Hepatocyte (in vitro differentiated cells): ENCODE measurements around the gene SBK2. TPM values are rescaled to one million over a fixed set of nuclear protein-coding genes. Genes with fewer than 3 reads are reported as not detected.

Experiments used
- DNase-seq: peaks from one replicate; pipeline ENCODE4 v3.0.0-alpha.2; 2016; ENCODE audit warnings: low spot score
- H2AFZ ChIP-seq: fragments of 200-600 bp; sonication (generic); 2 replicates; pipeline ENCODE4 v1.6.0; 2016; ENCODE audit warnings: antibody characterized with exemption, mild to moderate bottlenecking
- H3K27ac ChIP-seq: fragments of 200-600 bp; sonication (generic); 2 replicates; pipeline ENCODE4 v1.5.1; 2016; ENCODE audit warnings: mild to moderate bottlenecking
- H3K27me3 ChIP-seq: fragments of 200-600 bp; sonication (generic); 2 replicates; pipeline ENCODE4 v1.6.1; 2016
- H3K36me3 ChIP-seq: fragments of 200-600 bp; sonication (generic); replicated peaks from 2 replicates; pipeline ENCODE4 v1.5.1; 2016; ENCODE audit warnings: low read depth; ENCODE audit not compliant: insufficient read depth
- H3K4me1 ChIP-seq: fragments of 200-600 bp; sonication (generic); 2 replicates; pipeline ENCODE4 v1.5.1; 2016; ENCODE audit warnings: mild to moderate bottlenecking, moderate library complexity; ENCODE audit not compliant: insufficient read depth
- H3K4me2 ChIP-seq: fragments of 200-600 bp; sonication (generic); 2 replicates; pipeline ENCODE4 v1.6.0; 2016
- H3K4me3 ChIP-seq: fragments of 200-600 bp; sonication (generic); 2 replicates; pipeline ENCODE4 v1.5.1; 2016; ENCODE audit warnings: mild to moderate bottlenecking
- H3K79me2 ChIP-seq: fragments of 200-600 bp; sonication (generic); 2 replicates; pipeline ENCODE4 v1.6.0; 2017; ENCODE audit warnings: mild to moderate bottlenecking
- H3K9me2 ChIP-seq: fragments of 200-600 bp; sonication (generic); replicated peaks from 2 replicates; pipeline ENCODE4 v1.6.0; 2017; ENCODE audit warnings: mild to moderate bottlenecking; ENCODE audit not compliant: insufficient read depth
- H3K9me3 ChIP-seq: fragments of 200-600 bp; sonication (generic); 2 replicates; pipeline ENCODE4 v1.5.1; 2016; ENCODE audit warnings: low read depth, mild to moderate bottlenecking
- H4K20me1 ChIP-seq: fragments of 200-600 bp; sonication (generic); 2 replicates; pipeline ENCODE4 v1.6.0; 2016; ENCODE audit warnings: mild to moderate bottlenecking; ENCODE audit not compliant: insufficient read depth, poor library complexity, severe bottlenecking
- CTCF ChIP-seq: fragments of 200-600 bp; sonication (generic); IDR thresholded peaks from 2 replicates; pipeline ENCODE4 v1.5.1; 2016; ENCODE audit warnings: antibody characterized with exemption, mild to moderate bottlenecking; ENCODE audit not compliant: poor library complexity
- EZH2 ChIP-seq: fragments of 200-600 bp; sonication (generic); IDR thresholded peaks from 2 replicates; pipeline ENCODE4 v1.6.1; 2016; ENCODE audit warnings: antibody characterized with exemption, mild to moderate bottlenecking, borderline replicate concordance
- EZH2phosphoT487 ChIP-seq: fragments of 200-600 bp; sonication (generic); IDR thresholded peaks from one replicate; pipeline ENCODE4 v1.6.1; 2018; ENCODE audit warnings: antibody characterized with exemption, mild to moderate bottlenecking, low read depth, moderate library complexity; ENCODE audit not compliant: unreplicated experiment, severe bottlenecking
- WGBS: methylation state at CpG from one replicate; pipeline ENCODE4 v1.1.6; 2016; ENCODE audit warnings: low lambda C conversion rate; ENCODE audit errors: missing lambda C conversion rate; 5-methylcytosine and 5-hydroxymethylcytosine counted together
- polyA plus RNA-seq: library from polyadenylated mRNA; unstranded; fragments of >200 nt; fragmentation: Nextera tagmentation; extraction: Ambion mirVana; gene quantifications from 2 replicates; pipeline ENCODE4 v1.2.1, GENCODE V29; 2016
- total RNA-seq: library from RNA; depleted of rRNA; stranded (reverse); fragments of >200 nt; gene quantifications from 2 replicates; pipeline ENCODE4 v1.2.3, GENCODE V29; 2014

The SBK2 gene
- total and polyA plus RNA-seq, 2 experiments from 2014 or later, result 0.30 to 0.51 TPM

GRCh38 chr19:55529636-55530234 lies 7.2 kb downstream of the SBK2 start:
- Histone ChIP-seq H4K20me1 (no peaks in the 10 kb centered on the region), H3K27ac (no peak overlapping the region), H3K9me3 (no peaks in the 10 kb centered on the region), H3K27me3 (peaks cover 4% of the 10 kb centered on the region), H3K36me3 (no peaks in the 10 kb centered on the region), H3K79me2 (no peaks in the 10 kb centered on the region), H3K4me3 (no peak overlapping the region), H3K9me2 (no peaks in the 10 kb centered on the region), H2AFZ (no peak overlapping the region), H3K4me1 (peaks cover 9% of the 10 kb centered on the region), H3K4me2 (no peak overlapping the region)
- WGBS, result 99% methylated on average over 19 of the region's 56 CpGs
- TF ChIP-seq EZH2, result no peak
- no peak for TF ChIP-seq CTCF
- no peak for TF ChIP-seq EZH2phosphoT487
- DNase-seq, result no peak

GRCh38 chr19:55528030-55528803 lies 8.7 kb downstream of the SBK2 start:
- Histone ChIP-seq H3K79me2 (no peaks in the 10 kb centered on the region), H3K4me3 (no peak overlapping the region), H4K20me1 (no peaks in the 10 kb centered on the region), H2AFZ (no peak overlapping the region), H3K36me3 (no peaks in the 10 kb centered on the region), H3K4me2 (peak overlapping the region; percentile 20), H3K4me1 (peaks cover 9% of the 10 kb centered on the region), H3K9me2 (no peaks in the 10 kb centered on the region), H3K27ac (no peak overlapping the region), H3K27me3 (peaks cover 5% of the 10 kb centered on the region), H3K9me3 (no peaks in the 10 kb centered on the region)
- DNase-seq, result peak; percentile 37
- TF ChIP-seq EZH2 (no peak), CTCF (peak; percentile 14)
- 36% methylated on average over 14 of the region's 15 CpGs for WGBS

- WGBS, result 87% methylated on average over 22 of the region's 22 CpGs
- Histone ChIP-seq H4K20me1 (no peaks in the 10 kb centered on the region), H3K79me2 (no peaks in the 10 kb centered on the region), H3K27me3 (peaks cover 5% of the 10 kb centered on the region), H3K4me3 (no peak overlapping the region), H3K36me3 (no peaks in the 10 kb centered on the region), H3K27ac (no peak overlapping the region), H3K4me2 (no peak overlapping the region), H3K9me3 (no peaks in the 10 kb centered on the region), H2AFZ (no peak overlapping the region), H3K4me1 (peaks cover 9% of the 10 kb centered on the region), H3K9me2 (no peaks in the 10 kb centered on the region)
- DNase-seq, result no peak
- no peak for TF ChIP-seq EZH2phosphoT487
- TF ChIP-seq EZH2, result no peak
- no peak for TF ChIP-seq CTCF
Observed at GRCh38 chr19:55527197-55528029, 9.5 kb downstream of the SBK2 start.
